ENCODE data around the gene RAD51B. TPM values are rescaled to one million over a fixed set of nuclear protein-coding genes. Genes with fewer than 3 reads are reported as not detected.

The RAD51B gene
- polyA plus RNA-seq, 1 donor = 13.3 TPM

DNA sequence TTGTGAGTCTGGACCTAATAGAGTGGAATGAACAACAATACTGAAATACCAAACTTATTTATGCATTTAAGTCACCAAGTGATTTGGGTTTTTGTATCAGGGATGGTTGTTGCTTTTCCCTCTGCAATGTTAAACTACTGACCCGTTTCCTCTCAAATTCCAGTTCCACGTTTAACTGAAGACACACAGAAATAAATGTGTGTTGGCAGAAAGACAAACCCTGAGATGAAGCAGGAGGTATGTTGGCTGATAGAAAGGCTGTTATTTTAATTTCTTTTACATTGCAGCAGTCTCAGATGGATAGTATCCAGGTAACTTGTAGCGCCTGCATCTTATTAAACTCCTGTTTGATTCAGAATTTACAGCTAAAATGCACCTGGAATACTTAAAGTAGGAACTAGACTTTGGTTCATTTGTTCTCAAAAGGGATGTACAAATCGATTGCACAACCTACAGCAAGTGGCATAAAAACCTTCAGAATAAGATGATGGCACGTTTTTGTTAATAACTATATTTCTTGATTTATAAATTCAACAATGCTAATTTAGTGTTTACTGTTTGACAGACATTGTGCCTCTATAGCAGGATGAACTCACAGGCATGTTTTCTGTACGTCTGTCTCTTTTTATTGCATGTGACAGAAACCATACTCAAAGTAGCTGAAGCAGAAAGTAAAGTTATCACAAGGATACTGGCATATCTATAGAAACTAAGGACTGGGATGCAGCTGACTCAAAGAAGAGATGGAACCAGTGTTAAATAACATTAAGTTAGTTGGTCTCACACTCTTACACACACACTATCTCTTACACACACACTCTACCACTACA lies 567.6 kb downstream of the RAD51B start:
- peak; percentile 80 for DNase-seq

DNA sequence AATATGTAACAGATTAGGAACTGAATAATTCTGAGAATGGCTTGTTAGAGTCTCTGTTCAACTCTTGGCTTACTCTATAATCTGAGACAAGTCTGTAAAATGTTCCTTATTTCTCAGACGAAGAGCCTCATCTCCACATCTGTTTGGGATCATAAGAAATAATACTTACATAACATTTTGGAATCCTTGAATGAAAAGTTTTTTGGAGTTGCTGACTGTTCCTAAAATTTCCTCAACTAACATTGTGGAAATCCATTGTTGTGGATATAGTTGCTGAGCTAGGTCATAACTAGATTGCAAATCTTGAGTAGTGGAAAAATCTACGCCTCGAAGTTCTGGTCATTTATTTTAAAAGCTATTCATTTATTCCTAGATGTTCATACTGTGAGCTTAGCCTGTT lies 570.4 kb downstream of the RAD51B start:
- no peak for DNase-seq

DNA sequence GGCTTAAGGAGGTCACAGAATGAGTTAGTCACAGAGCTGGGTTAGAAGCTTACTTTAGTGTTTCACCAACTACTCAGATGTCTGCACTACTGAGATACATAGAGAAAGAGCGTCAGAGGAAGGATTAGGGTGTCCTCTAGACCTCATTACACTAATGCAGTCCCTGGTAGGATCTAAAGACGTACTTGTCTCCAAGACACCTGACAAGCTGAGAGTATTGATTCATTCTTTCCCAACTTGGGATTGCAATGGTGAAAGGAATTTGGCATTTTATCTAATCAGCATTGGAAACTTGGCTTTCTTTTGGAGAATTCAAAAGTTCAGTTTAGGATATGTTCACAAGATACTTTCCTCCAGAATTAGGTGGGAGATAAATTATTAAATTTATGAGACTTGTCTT lies 571.2 kb downstream of the RAD51B start:
- no peak for DNase-seq

DNA sequence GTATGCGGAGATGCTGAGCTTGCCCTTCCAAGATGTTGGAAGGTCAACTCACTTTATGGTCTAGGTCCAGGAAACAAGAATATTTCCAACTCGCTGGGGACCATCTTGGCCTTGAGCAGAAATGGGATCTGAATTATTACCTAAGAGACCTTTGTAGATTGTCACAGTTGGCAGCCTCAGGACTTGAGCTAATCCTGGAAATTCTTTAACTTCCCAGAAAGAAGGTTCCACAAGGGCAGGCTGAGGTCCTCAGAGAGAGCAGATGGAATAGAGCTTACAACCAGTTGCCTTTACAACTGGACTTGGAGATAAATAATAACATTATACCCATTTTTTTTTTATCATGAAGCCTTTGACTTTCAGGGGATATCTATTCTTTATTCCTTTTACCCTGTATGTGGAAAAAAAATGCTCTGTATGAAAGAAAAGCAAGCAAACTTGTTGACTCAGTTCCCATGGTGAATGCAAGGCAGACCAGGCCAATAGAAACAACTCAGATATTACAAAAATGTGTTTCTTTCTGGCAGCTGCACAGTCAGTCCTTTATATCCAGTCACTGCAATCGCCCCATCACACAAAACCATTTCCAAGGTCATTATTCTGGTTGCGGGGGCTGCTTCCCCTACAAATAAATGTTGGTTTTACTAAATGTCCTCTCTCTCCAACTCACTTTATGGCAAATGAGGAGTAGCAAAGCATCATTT lies 571.9 kb downstream of the RAD51B start:
- peak; percentile 65 for DNase-seq

DNA sequence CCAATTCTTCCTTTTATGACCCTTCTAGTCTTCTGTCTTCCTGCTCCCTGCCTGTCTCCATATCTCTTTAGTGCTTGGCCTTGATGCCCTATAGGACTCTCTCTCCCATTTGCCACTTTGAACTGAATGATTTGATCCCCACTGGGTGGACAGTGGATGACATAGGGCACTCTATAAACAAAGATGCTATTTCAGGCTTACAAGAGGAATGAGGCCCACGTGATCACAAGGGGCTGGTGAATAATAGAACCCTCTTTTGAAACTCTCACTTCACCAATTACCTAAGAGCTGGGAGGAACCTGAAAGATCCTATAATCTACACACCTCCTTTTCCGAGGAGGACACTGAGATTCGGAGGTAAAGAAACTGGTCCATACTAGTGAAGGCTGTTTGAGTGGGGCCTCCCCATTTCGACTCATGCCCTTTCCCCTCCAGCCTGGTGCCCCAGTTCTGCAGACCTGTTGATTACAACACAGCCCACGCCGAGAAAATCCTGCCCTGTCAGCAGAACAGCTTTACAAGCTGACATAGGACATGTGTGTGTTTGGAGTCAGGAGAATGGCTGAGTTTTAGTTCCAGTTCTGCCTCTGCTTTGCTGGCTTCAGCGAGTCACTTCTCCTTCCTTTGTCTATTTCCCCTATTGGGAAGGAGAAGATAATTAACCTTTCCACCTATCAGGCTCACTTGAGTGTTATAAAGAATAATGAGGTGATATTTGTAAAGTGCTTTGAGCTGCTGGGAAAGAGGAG lies 573.0 kb downstream of the RAD51B start:
- no peak for DNase-seq

DNA sequence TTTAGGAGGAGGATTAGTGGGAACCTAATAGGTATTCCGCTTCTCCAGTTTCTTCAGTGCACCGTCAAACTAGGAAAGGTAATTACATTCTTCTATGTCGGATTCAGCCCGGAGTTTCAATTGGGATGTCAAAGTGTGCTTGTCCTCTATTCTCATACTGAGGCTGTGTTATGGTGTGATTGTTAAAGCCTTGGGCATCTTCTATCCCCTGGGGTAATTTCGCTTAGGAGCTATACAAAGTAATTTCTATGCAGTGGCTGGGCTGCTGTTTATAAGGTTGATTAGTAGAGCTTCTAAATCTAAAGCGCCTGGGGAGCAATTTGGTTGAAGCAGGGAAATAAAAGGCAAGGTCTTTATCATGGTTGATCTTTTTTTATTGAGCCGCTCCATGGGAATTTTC lies 573.7 kb downstream of the RAD51B start:
- no peak for DNase-seq

DNA sequence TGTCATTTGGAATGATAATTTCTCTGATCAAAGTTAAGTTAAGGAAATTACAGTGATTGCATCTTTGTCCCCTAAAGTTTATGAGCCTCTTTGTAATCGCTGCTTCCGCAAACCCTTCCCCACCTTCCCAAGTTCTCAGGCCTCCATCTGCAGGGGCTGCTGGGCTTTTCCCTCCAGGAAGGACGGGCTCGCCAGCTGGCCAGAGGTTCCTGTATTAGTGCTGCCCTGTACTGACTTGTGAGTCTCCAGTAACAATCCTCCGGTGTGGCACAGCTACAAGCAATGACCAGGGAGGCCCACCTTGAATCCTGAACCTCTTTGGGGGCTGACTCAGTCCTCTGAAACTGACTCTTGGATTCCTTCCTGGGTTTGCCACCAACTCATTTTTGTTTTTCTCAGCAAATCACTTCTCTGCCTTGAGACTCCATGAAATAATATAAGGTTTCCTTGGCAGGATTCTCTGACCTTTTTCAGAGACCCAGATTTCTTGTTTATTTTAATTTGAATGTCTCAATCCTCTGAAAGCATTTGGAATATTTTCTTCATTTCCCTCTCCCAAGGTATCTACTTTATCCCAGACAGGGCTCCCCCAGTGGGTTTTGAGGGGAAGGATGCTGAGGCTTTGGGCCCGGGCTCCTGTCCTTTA lies 574.7 kb downstream of the RAD51B start:
- DNase-seq = no peak

DNA sequence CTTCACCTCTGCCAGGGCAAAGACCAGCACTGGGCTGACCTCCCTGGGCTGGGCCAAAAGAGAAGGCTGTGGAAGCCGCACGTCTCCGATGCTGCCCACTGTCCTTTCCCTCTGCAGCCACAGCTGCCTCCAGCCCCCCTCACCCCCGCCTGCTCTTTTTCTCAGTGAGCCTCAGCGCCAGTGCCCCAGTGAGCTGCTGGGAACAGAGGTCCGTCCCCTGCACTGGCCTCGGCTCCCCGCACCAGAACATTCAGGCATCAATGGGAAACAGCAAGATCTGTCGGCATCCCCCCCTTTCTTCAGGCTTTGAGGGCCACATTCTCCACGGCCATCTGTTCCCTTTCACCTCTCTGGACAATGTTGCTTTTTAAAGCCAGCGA lies 575.2 kb downstream of the RAD51B start:
- DNase-seq = no peak

DNA sequence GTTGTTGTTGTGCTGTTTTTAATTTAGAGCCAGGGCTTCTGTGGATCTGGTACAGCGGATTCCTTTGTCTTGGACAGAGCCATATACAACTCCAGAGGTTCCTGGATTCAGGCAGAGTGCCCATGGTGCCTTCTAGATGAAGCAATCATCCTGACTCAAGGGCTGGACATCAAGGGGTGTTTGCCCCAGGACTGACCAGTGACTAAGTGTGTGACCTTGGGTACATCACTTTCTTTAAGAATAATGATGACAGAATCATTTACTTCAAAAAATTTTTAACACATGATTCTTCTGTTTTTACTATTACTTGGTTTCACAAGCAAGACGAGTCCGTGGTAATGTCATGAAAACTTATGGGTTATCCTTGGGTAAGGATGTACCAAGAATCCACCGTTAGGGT lies 576.0 kb downstream of the RAD51B start:
- no peak for DNase-seq

DNA sequence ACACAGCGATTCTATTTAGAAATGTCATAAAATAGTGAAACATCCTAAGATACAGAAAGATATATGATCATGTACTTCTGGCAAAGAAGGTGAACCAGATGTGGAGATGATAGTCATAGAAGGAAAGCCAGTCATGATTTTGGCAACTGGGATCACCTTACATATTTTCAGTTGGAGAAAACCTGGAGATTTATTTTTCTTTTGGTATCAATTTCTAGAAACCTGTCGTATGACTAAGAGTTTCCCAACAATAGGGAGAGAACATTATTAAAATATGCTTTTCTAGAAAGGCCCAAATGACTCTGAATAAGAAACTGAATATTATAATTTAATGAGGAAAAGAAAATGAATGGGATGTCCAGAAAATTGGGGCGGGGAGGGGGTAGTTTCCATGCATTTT lies 576.9 kb downstream of the RAD51B start:
- DNase-seq = no peak

DNA sequence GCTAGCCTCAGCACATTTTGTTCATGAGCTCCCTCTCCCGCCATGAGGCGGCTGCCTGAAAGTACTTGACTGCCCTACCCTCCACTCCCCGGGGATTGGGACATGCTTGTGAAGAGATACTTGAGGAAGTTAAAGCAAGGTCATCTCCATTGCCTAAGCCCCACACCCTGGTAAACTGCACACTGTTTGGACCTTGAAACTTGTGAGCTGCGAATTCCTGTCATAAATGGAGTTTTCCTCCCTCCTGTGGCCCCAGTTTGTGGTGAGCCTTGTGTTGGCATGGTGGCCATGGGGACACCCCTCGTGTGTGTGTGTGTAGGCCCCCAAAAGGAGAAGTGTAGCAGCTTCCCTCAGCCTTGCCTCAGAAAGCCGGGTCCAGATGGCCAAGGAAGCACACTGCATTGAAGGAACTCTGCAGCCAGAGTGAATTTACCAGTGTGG lies 577.8 kb downstream of the RAD51B start:
- no peak for DNase-seq

DNA sequence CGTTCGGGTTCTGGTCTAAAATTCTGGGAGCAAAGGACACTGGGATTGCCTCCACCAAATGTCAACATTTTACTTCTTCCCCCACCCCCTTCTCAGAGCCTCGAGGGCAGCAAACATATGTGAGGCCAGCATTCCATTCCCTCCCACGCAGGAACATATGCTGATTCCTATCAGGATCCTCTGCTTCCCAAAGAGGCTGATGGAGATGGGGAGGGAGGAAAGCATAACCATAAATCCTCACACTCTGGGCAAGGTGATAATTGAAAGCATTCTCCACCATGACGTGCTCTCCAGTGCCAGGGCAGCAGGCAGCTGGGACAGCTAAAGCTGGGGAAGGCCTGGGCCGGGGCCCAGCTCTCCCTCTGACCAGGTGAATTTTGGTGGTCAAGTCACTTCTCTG lies 578.2 kb downstream of the RAD51B start:
- DNase-seq = peak; percentile 73

DNA sequence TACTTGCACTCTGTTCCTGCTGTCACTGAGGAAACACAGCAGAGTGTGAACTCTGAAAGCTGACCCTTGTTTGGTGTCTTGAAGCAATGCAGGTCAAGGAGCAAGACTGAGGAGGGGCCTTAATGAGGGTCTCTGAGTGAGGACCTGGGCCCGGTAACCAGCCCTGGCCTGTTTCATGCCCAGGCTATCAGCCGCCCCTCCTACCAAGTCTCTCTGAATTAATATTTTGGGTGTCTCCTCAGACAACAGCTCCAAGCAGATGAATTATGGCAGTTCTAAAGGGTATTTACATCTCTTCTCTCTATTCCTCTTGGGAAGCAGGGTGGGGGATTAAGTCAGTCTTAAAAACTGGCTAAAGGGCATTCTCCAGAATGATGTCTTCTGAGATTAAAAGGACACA lies 578.8 kb downstream of the RAD51B start:
- DNase-seq = no peak

DNA sequence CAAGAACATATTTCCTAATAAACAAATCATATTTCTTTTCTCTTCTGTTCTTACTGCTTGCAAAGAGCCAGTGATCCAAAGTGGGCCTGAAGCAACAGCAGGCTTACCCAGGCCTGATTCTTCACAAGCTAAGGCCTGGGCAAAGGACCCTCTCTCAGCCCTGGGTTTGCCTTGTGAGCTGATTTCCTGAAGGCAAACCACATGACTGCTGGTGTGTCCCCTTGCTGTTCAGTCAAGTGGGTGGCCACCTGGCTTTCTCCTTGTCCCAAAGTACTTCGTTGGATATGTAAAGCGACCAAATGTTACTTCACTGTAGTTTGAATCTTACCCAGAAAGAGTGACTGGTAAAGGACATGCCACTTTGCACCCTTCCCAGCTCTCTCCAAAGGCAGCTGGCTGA lies 580.4 kb downstream of the RAD51B start:
- no peak for DNase-seq

DNA sequence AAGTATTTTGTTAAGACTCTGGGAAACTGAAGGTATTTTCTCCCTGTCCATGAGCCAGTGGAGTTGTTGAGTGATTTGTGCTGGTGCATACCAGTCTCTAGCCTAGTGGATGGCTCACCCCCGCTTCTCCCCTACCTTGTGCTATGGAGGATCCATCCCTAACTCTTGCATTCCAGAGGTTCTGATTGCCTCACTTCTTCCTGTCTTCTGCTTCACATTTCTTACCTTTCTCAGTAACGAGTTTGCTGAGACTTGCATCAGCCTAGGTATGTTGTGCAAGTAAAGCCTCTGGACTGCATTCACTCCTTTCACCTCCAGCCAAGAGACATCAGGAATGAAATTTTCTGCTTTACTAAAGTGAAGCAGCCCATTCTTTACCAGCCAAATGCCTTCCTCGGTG lies 581.7 kb downstream of the RAD51B start:
- DNase-seq = no peak

DNA sequence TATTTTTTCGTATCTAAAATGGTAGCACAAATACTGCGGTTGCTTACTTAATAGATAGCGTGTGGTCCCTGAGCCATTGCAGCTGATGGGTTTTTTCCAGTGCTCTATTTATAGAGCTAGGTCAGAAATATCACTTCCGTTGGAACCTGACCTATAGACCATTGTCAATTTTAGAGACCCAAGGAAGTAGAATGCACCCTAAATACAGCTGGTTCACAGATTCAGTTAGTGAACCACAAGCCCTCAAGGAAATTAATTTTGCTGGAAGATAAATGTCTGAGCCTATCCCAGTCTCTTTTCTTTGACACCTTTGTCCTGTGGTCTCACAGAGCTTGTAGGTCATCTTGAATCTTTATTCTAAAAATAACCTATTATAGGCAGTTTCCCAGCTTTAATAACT lies 582.3 kb downstream of the RAD51B start:
- DNase-seq = no peak

DNA sequence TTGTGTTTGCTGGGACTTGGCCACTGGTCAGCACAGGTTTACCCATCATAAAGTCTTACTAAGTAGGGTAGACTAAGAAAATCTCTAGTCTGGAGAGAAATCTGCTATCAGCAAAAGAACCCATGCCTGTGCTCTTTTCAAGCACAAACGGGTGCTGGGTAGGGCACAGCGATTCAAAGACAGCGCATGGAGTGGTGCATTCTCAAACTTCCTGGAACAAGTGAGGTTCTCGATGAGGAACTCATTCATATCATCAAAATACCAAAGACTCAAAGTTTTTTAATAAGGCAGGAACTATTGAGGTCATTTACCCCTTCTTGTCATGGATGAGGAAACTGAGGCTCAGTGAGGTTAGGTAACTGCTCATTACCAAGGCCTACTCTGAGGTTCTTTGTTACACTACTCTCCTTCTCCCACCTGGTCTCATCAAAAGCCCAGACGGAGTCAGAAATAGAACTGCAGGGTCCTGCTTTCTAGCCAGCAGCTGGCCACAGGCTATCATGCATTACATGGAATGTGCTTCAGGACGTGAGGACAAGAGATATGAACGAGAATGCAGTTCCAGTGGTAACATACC lies 583.0 kb downstream of the RAD51B start:
- DNase-seq = no peak

DNA sequence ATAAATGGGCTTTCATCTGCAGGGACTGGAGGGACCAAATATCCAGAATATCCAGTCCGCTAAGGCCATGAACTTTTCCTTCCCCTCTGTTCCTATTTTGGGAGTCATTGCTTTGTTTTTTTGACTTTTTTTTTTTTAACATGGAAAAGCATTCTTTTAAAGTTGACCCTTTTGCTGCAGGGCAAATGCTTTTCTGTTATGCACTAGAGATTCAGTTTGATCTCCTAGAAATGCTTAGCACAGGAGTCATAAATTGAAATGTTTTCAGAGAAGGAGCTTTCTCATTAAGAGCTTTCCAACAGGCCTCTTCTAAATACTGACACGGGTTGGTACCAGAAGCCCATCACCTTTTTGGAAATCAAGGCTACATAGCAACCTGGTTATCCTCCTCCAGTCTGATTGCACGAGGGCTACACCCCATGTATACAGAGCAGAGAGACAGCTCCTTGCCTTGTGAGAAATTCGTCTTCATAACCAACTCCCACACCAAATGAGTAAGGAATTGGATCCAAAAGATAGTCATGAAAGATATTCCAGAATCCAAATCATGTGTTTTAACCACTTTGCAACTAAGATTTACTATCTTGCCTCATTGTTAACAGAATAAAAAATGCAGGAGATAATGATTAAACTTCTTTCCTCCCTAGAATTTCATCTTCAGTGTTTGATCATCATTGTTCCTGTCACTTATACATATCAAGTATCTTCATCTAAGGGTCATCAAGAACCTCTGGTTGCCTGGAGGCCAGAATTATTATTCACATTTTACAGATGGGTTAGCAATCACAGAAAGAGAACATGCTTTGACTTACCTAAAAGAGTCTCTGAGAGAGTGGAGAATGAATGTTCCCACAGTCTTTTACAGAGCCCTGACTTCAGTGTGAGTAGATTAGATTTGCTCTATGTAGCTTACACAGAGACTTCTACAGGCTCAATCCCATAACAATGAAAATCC lies 583.9 kb downstream of the RAD51B start:
- no peak for DNase-seq

DNA sequence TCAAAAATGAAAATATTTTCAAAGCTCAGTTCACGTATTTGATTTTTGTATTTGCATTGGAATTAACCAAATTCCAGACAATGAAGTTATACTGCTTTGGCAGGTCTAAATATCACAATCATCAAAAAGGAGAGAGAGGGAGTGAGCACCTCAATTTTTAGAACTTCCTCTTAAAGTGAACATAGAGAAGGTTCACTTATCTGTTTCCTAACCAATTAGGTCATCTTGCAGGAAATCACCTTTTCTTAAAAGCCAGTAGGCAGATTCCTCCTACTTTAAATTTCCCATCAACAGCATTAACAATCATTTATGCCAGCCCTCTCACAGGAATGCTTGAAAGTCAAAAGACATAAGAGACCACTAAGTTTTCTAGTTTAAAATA lies 584.6 kb downstream of the RAD51B start:
- DNase-seq = no peak

DNA sequence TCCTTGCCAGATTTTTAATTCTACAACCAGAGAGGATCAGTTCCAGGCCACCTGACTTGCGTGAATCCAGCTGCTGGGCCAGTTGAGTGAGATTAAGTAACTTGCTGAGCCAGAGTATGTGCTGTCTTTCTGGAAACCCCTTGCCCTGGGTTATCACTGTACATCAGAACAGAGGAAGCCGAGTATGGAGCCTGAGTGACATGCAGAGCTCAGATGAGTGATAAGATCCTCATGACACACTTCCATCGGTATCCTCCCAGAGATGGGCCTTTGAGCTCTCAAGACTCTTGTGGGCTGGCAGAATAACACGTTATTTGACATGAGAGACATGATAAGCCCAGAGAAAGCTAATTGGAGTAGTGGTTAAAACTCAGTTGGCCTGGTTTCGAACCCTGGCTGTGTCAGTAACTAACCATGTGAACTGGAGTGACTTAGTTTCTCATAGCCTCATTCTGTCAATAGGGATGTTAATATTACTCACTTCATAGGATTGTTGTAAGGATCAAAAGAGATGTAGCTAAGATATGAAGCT lies 585.1 kb downstream of the RAD51B start:
- no peak for DNase-seq

DNA sequence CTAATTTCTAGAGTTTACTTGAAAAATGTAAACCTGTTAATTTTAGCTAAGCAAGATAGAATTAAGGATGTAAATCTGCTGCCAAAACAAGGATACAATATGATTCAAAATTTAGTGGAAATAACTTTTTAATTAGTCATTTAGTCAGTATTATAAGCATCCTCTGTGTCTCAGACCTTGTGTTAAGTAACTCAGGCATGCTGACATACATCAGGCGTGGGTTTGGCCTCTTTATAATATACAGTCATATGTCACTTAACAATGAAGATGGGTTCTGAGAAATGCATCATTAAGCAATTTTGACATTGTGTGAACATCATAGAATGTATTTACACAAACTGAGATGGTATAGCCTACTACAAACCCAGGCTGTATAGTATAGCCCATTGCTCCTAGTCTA lies 586.4 kb downstream of the RAD51B start:
- DNase-seq = no peak

Data from left kidney (tissue), 2 donors.